Type B pancreatic cell (in vitro differentiated cells): Measurements from ENCODE around the gene C3orf18. TPM values are rescaled to one million over a fixed set of nuclear protein-coding genes. Genes with fewer than 3 reads are reported as not detected.
A peak's percentile ranks its signal among the peaks of the same experiment; 100 is the strongest.

Experiments used
- DNase-seq: peaks from one replicate; pipeline ENCODE4 v3.0.0; 2021; ENCODE audit warnings: mixed read lengths; ENCODE audit not compliant: unreplicated experiment; ENCODE audit errors: extremely low spot score
- H3K27ac Mint-ChIP-seq: 2 replicates; pipeline ENCODE4 v1.8.0; 2021; ENCODE audit warnings: mild to moderate bottlenecking, mixed read lengths
- H3K27me3 Mint-ChIP-seq: 2 replicates; pipeline ENCODE4 v1.8.0; 2021; ENCODE audit warnings: mixed read lengths
- H3K36me3 Mint-ChIP-seq: 2 replicates; pipeline ENCODE4 v1.8.0; 2021; ENCODE audit warnings: mixed read lengths
- H3K4me1 Mint-ChIP-seq: one replicate; pipeline ENCODE4 v1.8.0; 2021; ENCODE audit warnings: mixed read lengths; ENCODE audit not compliant: unreplicated experiment
- H3K4me3 Mint-ChIP-seq: 2 replicates; pipeline ENCODE4 v1.8.0; 2021; ENCODE audit warnings: mild to moderate bottlenecking, mixed read lengths
- H3K9me3 Mint-ChIP-seq: 2 replicates; pipeline ENCODE4 v1.8.0; 2021; ENCODE audit warnings: mixed read lengths
- CTCF ChIP-seq: fragments of 200-600 bp; sonication (generic); conservative IDR thresholded peaks from 2 replicates; pipeline ENCODE4 v1.5.0; 2021; ENCODE audit warnings: antibody characterized with exemption, mild to moderate bottlenecking
- total RNA-seq: library from RNA; stranded (reverse); gene quantifications from 2 replicates; pipeline ENCODE4 v1.2.1, GENCODE V29; 2021; ENCODE audit warnings: low replicate concordance

The C3orf18 gene
- total RNA-seq, 1 donor from 2014 or later: 11.9 TPM

GRCh38 chr3:50567011-50567385, 549 bp downstream of the C3orf18 start:
- Mint-ChIP-seq H3K36me3 (no peaks in the 10 kb centered on the region), H3K9me3 (no peaks in the 10 kb centered on the region), H3K27ac (no peak overlapping the region), H3K4me1 (peaks cover 14% of the 10 kb centered on the region), H3K27me3 (peaks cover 21% of the 10 kb centered on the region), H3K4me3 (peak overlapping the region; percentile 74)
- no peak for DNase-seq
- no peak for TF ChIP-seq CTCF

GRCh38 chr3:50564321-50564720, 3.2 kb downstream of the C3orf18 start:
- H3K4me3 Mint-ChIP-seq: no peak overlapping the region
- no peak overlapping the region for H3K27ac Mint-ChIP-seq
- H3K27me3 Mint-ChIP-seq: peaks cover 21% of the 10 kb centered on the region
- peaks cover 6% of the 10 kb centered on the region for H3K4me1 Mint-ChIP-seq
- no peaks in the 10 kb centered on the region for H3K36me3 Mint-ChIP-seq
- no peak for DNase-seq
- no peak for TF ChIP-seq CTCF
- H3K9me3 Mint-ChIP-seq: no peaks in the 10 kb centered on the region

GRCh38 chr3:50563867-50564266, 3.7 kb downstream of the C3orf18 start:
- Mint-ChIP-seq H3K27ac (no peak overlapping the region), H3K4me3 (no peak overlapping the region), H3K4me1 (peaks cover 6% of the 10 kb centered on the region), H3K36me3 (no peaks in the 10 kb centered on the region), H3K27me3 (peaks cover 24% of the 10 kb centered on the region), H3K9me3 (no peaks in the 10 kb centered on the region)
- no peak for DNase-seq
- no peak for TF ChIP-seq CTCF

- no peak for TF ChIP-seq CTCF
- no peaks in the 10 kb centered on the region for H3K9me3 Mint-ChIP-seq
- peaks cover 3% of the 10 kb centered on the region for H3K4me1 Mint-ChIP-seq
- no peak overlapping the region for H3K4me3 Mint-ChIP-seq
- no peak for DNase-seq
- peaks cover 24% of the 10 kb centered on the region for H3K27me3 Mint-ChIP-seq
- no peak overlapping the region for H3K27ac Mint-ChIP-seq
- H3K36me3 Mint-ChIP-seq: no peaks in the 10 kb centered on the region
Measured at GRCh38 chr3:50562861-50563260, 4.7 kb downstream of the C3orf18 start.

- Mint-ChIP-seq H3K4me1 (peaks cover 4% of the 10 kb centered on the region), H3K27ac (no peak overlapping the region), H3K36me3 (no peaks in the 10 kb centered on the region), H3K27me3 (peaks cover 9% of the 10 kb centered on the region), H3K4me3 (no peak overlapping the region), H3K9me3 (no peaks in the 10 kb centered on the region)
- no peak for TF ChIP-seq CTCF
- DNase-seq: no peak
Measured at GRCh38 chr3:50559702-50560101, 7.8 kb downstream of the C3orf18 start.

GRCh38 chr3:50557915-50558314, 9.6 kb downstream of the C3orf18 start:
- no peak for DNase-seq
- no peak for TF ChIP-seq CTCF
- Mint-ChIP-seq H3K36me3 (no peaks in the 10 kb centered on the region), H3K27ac (no peak overlapping the region), H3K27me3 (peaks cover 6% of the 10 kb centered on the region), H3K4me1 (peaks cover 4% of the 10 kb centered on the region), H3K9me3 (no peaks in the 10 kb centered on the region), H3K4me3 (no peak overlapping the region)
